Body of pancreas (tissue), 4 donors: ENCODE data around the gene EP400. TPM values are rescaled to one million over a fixed set of nuclear protein-coding genes. Genes with fewer than 3 reads are reported as not detected.

Source experiments
- ATAC-seq: fragments of 150-250 bp; one replicate; pipeline ENCODE4 v1.9.1; 2016
- DNase-seq, 4 donors: peaks; one replicate each; pipeline ENCODE4 v3.0.0-alpha.2; 2019
- H3K27ac ChIP-seq, 4 donors: fragments of 200-600 bp; sonication (generic); 1 replicate in 3 of 4; 2 replicates in 1 of 4; pipeline versions ENCODE4 v1.5.1 to v1.6.1; 2016 to 2019; ENCODE audit warnings: mild to moderate bottlenecking in 1 of 4, mixed read lengths in 1 of 4, moderate library complexity in 1 of 4
- H3K27me3 ChIP-seq, 2 donors: fragments of 200-600 bp; sonication (generic); one replicate each; pipeline ENCODE4 v1.6.0; 2016; ENCODE audit warnings: mild to moderate bottlenecking in 1 of 2
- H3K36me3 ChIP-seq, 2 donors: fragments of 200-600 bp; sonication (generic); replicated peaks in 1 of 2; 2 replicates each; pipeline ENCODE4 v1.5.1; 2016; ENCODE audit warnings: low read depth in 2 of 2; ENCODE audit not compliant: insufficient read depth in 1 of 2
- H3K4me1 ChIP-seq: fragments of 200-600 bp; sonication (generic); one replicate; pipeline ENCODE4 v1.6.0; 2016
- H3K4me3 ChIP-seq, 2 donors: fragments of 200-600 bp; sonication (generic); 1 replicate in 1 of 2; 2 replicates in 1 of 2; pipeline ENCODE4 v1.5.1; 2016 to 2019
- H3K9me3 ChIP-seq, 3 donors: fragments of 200-600 bp; sonication (generic); 1 replicate in 2 of 3; 2 replicates in 1 of 3; pipeline ENCODE4 v1.5.1; 2016
- CTCF ChIP-seq, 7 experiments: fragments of 450-650 bp in 4 of 7; fragments of 200-600 bp in 3 of 7; sonication (generic) in 3 of 7; IDR thresholded peaks; one replicate each; pipeline ENCODE4 v1.5.1; 2016 to 2019; ENCODE audit warnings: antibody characterized with exemption in 7 of 7
- POLR2A ChIP-seq, 3 donors: fragments of 450-650 bp; IDR thresholded peaks; one replicate each; pipeline ENCODE4 v1.6.1; 2016; ENCODE audit warnings: antibody characterized with exemption in 3 of 3, mild to moderate bottlenecking in 2 of 3
- WGBS, 2 donors: methylation state at CpG; one replicate each; pipeline ENCODE4 v1.1.5; 2017; 5-methylcytosine and 5-hydroxymethylcytosine counted together
- intact Hi-C: fragments of 100-400 bp; cut with DNase I; formaldehyde crosslinking; loops from one replicate; pipeline ENCODE4 v1.15.1; 2023
- total RNA-seq, 2 donors: library from RNA; depleted of rRNA; stranded (reverse); fragments of >200 nt; gene quantifications; one replicate each; pipeline ENCODE4 v1.1.0, GENCODE V29; 2016

Gene EP400
- total RNA-seq, 2 donors from 2014 or later = 20.5 to 22.4 TPM

GRCh38 chr12:131942671-131943070 lies 7.1 kb upstream of the EP400 start:
- Histone ChIP-seq H3K36me3 (peaks cover 0 to 11% of the 10 kb centered on the region in 2 donors), H3K4me3 (no peak overlapping the region), H3K27me3 (no peaks in the 10 kb centered on the region), H3K9me3 (no peaks in the 10 kb centered on the region), H3K4me1 (no peaks in the 10 kb centered on the region), H3K27ac (no peak overlapping the region)
- WGBS, 2 donors = 93 to 94% methylated on average over 7 to 12 of the region's 12 CpGs
- no peak for TF ChIP-seq POLR2A (IDR thresholded peaks at IDR 0.05)
- TF ChIP-seq CTCF (IDR thresholded peaks at IDR 0.05) = no peak
- DNase-seq (no peak), ATAC-seq (no peak)
- intact Hi-C loops = no loop called here

GRCh38 chr12:131943389-131943788 lies 6.4 kb upstream of the EP400 start:
- no peak overlapping the region for H3K4me3 ChIP-seq
- peaks cover 2% of the 10 kb centered on the region for H3K4me1 ChIP-seq
- no peaks in the 10 kb centered on the region for H3K9me3 ChIP-seq
- TF ChIP-seq CTCF (IDR thresholded peaks at IDR 0.05) (no peak), POLR2A (IDR thresholded peaks at IDR 0.05) (no peak)
- H3K27ac ChIP-seq = no peak overlapping the region
- H3K27me3 ChIP-seq = no peaks in the 10 kb centered on the region
- DNase-seq (peak in 1 of 4 donors; percentile 1), ATAC-seq (no peak)
- 91 to 94% methylated on average over 6 to 7 of the region's 8 CpGs for WGBS, 2 donors
- intact Hi-C loops = no loop called here
- peaks cover 0 to 11% of the 10 kb centered on the region in 2 donors for H3K36me3 ChIP-seq

- Histone ChIP-seq H3K27ac (no peak overlapping the region), H3K4me1 (peaks cover 7% of the 10 kb centered on the region), H3K27me3 (no peaks in the 10 kb centered on the region), H3K9me3 (no peaks in the 10 kb centered on the region), H3K36me3 (peaks cover 0 to 11% of the 10 kb centered on the region in 2 donors), H3K4me3 (no peak overlapping the region)
- DNase-seq (peak in 1 of 4 donors; percentile 1), ATAC-seq (no peak)
- 94 to 97% methylated on average over 10 of the region's 10 CpGs for WGBS, 2 donors
- no peak for TF ChIP-seq POLR2A (IDR thresholded peaks at IDR 0.05)
- no peak for TF ChIP-seq CTCF (IDR thresholded peaks at IDR 0.05)
- intact Hi-C loops = no loop called here
These were observed 5.9 kb upstream of the EP400 start for GRCh38 chr12:131943876-131944275.

GRCh38 chr12:131944601-131945251 lies 5.0 kb upstream of the EP400 start:
- ATAC-seq (no peak), DNase-seq (peak in 1 of 4 donors; percentile 9)
- H3K9me3 ChIP-seq = no peaks in the 10 kb centered on the region
- H3K36me3 ChIP-seq = peaks cover 0 to 7% of the 10 kb centered on the region in 2 donors
- 76 to 93% methylated on average over 4 to 34 of the region's 35 CpGs for WGBS, 2 donors
- H3K27me3 ChIP-seq = no peaks in the 10 kb centered on the region
- peaks cover 13% of the 10 kb centered on the region for H3K4me1 ChIP-seq
- intact Hi-C loops = no loop called here
- H3K27ac ChIP-seq = no peak overlapping the region
- no peak overlapping the region for H3K4me3 ChIP-seq
- no peak for TF ChIP-seq CTCF (IDR thresholded peaks at IDR 0.05)
- no peak for TF ChIP-seq POLR2A (IDR thresholded peaks at IDR 0.05)

GRCh38 chr12:131946757-131947156 lies 3.0 kb upstream of the EP400 start:
- no peak for ATAC-seq
- peaks cover 27% of the 10 kb centered on the region for H3K4me1 ChIP-seq
- H3K27me3 ChIP-seq = no peaks in the 10 kb centered on the region
- TF ChIP-seq POLR2A (IDR thresholded peaks at IDR 0.05) (no peak), CTCF (IDR thresholded peaks at IDR 0.05) (no peak)
- H3K9me3 ChIP-seq = no peaks in the 10 kb centered on the region
- intact Hi-C loops = no loop called here
- peaks cover 0 to 7% of the 10 kb centered on the region in 2 donors for H3K36me3 ChIP-seq
- WGBS, 2 donors = 50 to 56% methylated on average over 6 of the region's 6 CpGs
- no peak for DNase-seq
- H3K4me3 ChIP-seq = no peak overlapping the region
- no peak overlapping the region for H3K27ac ChIP-seq
